ENCODE data around the gene PTPRR. TPM values are rescaled to one million over a fixed set of nuclear protein-coding genes. Genes with fewer than 3 reads are reported as not detected.

Gene PTPRR
- total and polyA plus RNA-seq, 5 donors = 0.31 to 1.4 (median 0.72) TPM

- DNase-seq = no peak
- Histone ChIP-seq H3K27ac (ENCODE audit: low read length) (no peak overlapping the region), H3K9me3 (ENCODE audit: control insufficient read depth, low read length) (no peaks in the 10 kb centered on the region), H3K4me1 (ENCODE audit: control insufficient read depth, insufficient read depth, low read length) (no peaks in the 10 kb centered on the region), H3K4me3 (ENCODE audit: low read length) (no peak overlapping the region), H3K27me3 (ENCODE audit: control insufficient read depth, insufficient read depth) (no peaks in the 10 kb centered on the region)
- intact Hi-C loops (cut with DNase I) = no loop called here
- 44% methylated on average over 3 of the region's 3 CpGs for WGBS
- ATAC-seq = peak in 1 of 2 donors; percentile 63
These were observed 66.4 kb downstream of the PTPRR start for GRCh38 chr12:70854138-70854537.

GRCh38 chr12:70853326-70853725, 67.2 kb downstream of the PTPRR start:
- H3K9me3 ChIP-seq (ENCODE audit: control insufficient read depth, low read length) = no peaks in the 10 kb centered on the region
- H3K4me3 ChIP-seq (ENCODE audit: low read length) = no peak overlapping the region
- H3K27me3 ChIP-seq (ENCODE audit: control insufficient read depth, insufficient read depth) = no peaks in the 10 kb centered on the region
- DNase-seq (peak in 1 of 3 donors; percentile 20), ATAC-seq (peak; percentile 74 to 92)
- WGBS = 67% methylated on average over 3 of the region's 3 CpGs
- H3K27ac ChIP-seq (ENCODE audit: low read length) = no peak overlapping the region
- intact Hi-C loops (cut with DNase I) = no loop called here
- no peaks in the 10 kb centered on the region for H3K4me1 ChIP-seq (ENCODE audit: control insufficient read depth, insufficient read depth, low read length)

- intact Hi-C loops (cut with DNase I) = no loop called here
- no peaks in the 10 kb centered on the region for H3K9me3 ChIP-seq (ENCODE audit: control insufficient read depth, low read length)
- 56% methylated on average over 7 of the region's 7 CpGs for WGBS
These were observed 68.0 kb downstream of the PTPRR start for GRCh38 chr12:70852416-70853150.

GRCh38 chr12:70849265-70849960, 71.1 kb downstream of the PTPRR start:
- 32% methylated on average over 3 of the region's 3 CpGs for WGBS
- no peak overlapping the region for H3K4me3 ChIP-seq (ENCODE audit: low read length)
- intact Hi-C loops (cut with DNase I) = loop anchor here in 1 of 4 donors (5.0 kb wide), 1 partner anchor 117 kb away; no protein-coding TSS in a partner anchor
- no peaks in the 10 kb centered on the region for H3K4me1 ChIP-seq (ENCODE audit: control insufficient read depth, insufficient read depth, low read length)
- no peaks in the 10 kb centered on the region for H3K9me3 ChIP-seq (ENCODE audit: control insufficient read depth, low read length)
- ATAC-seq (peak; percentile 51 to 67), DNase-seq (no peak)
- no peak overlapping the region for H3K27ac ChIP-seq (ENCODE audit: low read length)
- no peaks in the 10 kb centered on the region for H3K27me3 ChIP-seq (ENCODE audit: control insufficient read depth, insufficient read depth)

More at GRCh38 chr12:70852416-70853150, 68.0 kb downstream of the PTPRR start:
- no peak for DNase-seq
- ATAC-seq = no peak
- Histone ChIP-seq H3K27ac (ENCODE audit: low read length) (no peak overlapping the region), H3K4me1 (ENCODE audit: control insufficient read depth, insufficient read depth, low read length) (no peaks in the 10 kb centered on the region), H3K4me3 (ENCODE audit: low read length) (no peak overlapping the region), H3K27me3 (ENCODE audit: control insufficient read depth, insufficient read depth) (no peaks in the 10 kb centered on the region)

- DNase-seq = no peak
- Histone ChIP-seq H3K27ac (ENCODE audit: low read length) (no peak overlapping the region), H3K9me3 (ENCODE audit: control insufficient read depth, low read length) (no peaks in the 10 kb centered on the region), H3K4me1 (ENCODE audit: control insufficient read depth, insufficient read depth, low read length) (no peaks in the 10 kb centered on the region), H3K4me3 (ENCODE audit: low read length) (no peak overlapping the region), H3K27me3 (ENCODE audit: control insufficient read depth, insufficient read depth) (no peaks in the 10 kb centered on the region)
- intact Hi-C loops (cut with DNase I) = loop anchor here in 1 of 4 donors (5.0 kb wide), 1 partner anchor 116 kb away; no protein-coding TSS in a partner anchor
- 87% methylated on average over 4 of the region's 4 CpGs for WGBS
- ATAC-seq = no peak
These were observed 72.7 kb downstream of the PTPRR start for GRCh38 chr12:70847871-70848270.

- intact Hi-C loops (cut with DNase I) = loop anchor here in 1 of 4 donors (5.0 kb wide), 1 partner anchor 113 kb away; no protein-coding TSS in a partner anchor
These were observed 75.3 kb downstream of the PTPRR start for GRCh38 chr12:70845268-70845667.

GRCh38 chr12:70843363-70843762, 77.2 kb downstream of the PTPRR start:
- Histone ChIP-seq H3K4me3 (ENCODE audit: low read length) (no peak overlapping the region), H3K9me3 (ENCODE audit: control insufficient read depth, low read length) (no peaks in the 10 kb centered on the region), H3K4me1 (ENCODE audit: control insufficient read depth, insufficient read depth, low read length) (no peaks in the 10 kb centered on the region), H3K27me3 (ENCODE audit: control insufficient read depth, insufficient read depth) (no peaks in the 10 kb centered on the region), H3K27ac (ENCODE audit: low read length) (no peak overlapping the region)
- intact Hi-C loops (cut with DNase I) = no loop called here
- DNase-seq (no peak), ATAC-seq (no peak)
- 77% methylated on average over 3 of the region's 3 CpGs for WGBS

More at GRCh38 chr12:70845268-70845667, 75.3 kb downstream of the PTPRR start:
- Histone ChIP-seq H3K4me1 (ENCODE audit: control insufficient read depth, insufficient read depth, low read length) (no peaks in the 10 kb centered on the region), H3K27me3 (ENCODE audit: control insufficient read depth, insufficient read depth) (no peaks in the 10 kb centered on the region), H3K4me3 (ENCODE audit: low read length) (no peak overlapping the region), H3K9me3 (ENCODE audit: control insufficient read depth, low read length) (no peaks in the 10 kb centered on the region), H3K27ac (ENCODE audit: low read length) (no peak overlapping the region)
- WGBS = 89% methylated on average over 3 of the region's 3 CpGs
- DNase-seq (no peak), ATAC-seq (no peak)

- intact Hi-C loops (cut with DNase I) = no loop called here
- 88% methylated on average over 1 of the region's 1 CpG for WGBS
- no peak for ATAC-seq
These were observed 77.6 kb downstream of the PTPRR start for GRCh38 chr12:70842942-70843341.

GRCh38 chr12:70842136-70842535, 78.4 kb downstream of the PTPRR start:
- DNase-seq = no peak
- WGBS = 94% methylated on average over 1 of the region's 1 CpG
- H3K9me3 ChIP-seq (ENCODE audit: control insufficient read depth, low read length) = no peaks in the 10 kb centered on the region

More at GRCh38 chr12:70842942-70843341, 77.6 kb downstream of the PTPRR start:
- Histone ChIP-seq H3K4me1 (ENCODE audit: control insufficient read depth, insufficient read depth, low read length) (no peaks in the 10 kb centered on the region), H3K9me3 (ENCODE audit: control insufficient read depth, low read length) (no peaks in the 10 kb centered on the region), H3K4me3 (ENCODE audit: low read length) (no peak overlapping the region), H3K27ac (ENCODE audit: low read length) (no peak overlapping the region), H3K27me3 (ENCODE audit: control insufficient read depth, insufficient read depth) (no peaks in the 10 kb centered on the region)
- no peak for DNase-seq

GRCh38 chr12:70840656-70841350, 79.7 kb downstream of the PTPRR start:
- no peak overlapping the region for H3K4me3 ChIP-seq (ENCODE audit: low read length)
- DNase-seq (no peak), ATAC-seq (no peak)
- H3K4me1 ChIP-seq (ENCODE audit: control insufficient read depth, insufficient read depth, low read length) = no peaks in the 10 kb centered on the region
- intact Hi-C loops (cut with DNase I) = no loop called here
- 54% methylated on average over 4 of the region's 4 CpGs for WGBS
- no peak overlapping the region for H3K27ac ChIP-seq (ENCODE audit: low read length)
- no peaks in the 10 kb centered on the region for H3K9me3 ChIP-seq (ENCODE audit: control insufficient read depth, low read length)
- no peaks in the 10 kb centered on the region for H3K27me3 ChIP-seq (ENCODE audit: control insufficient read depth, insufficient read depth)

More at GRCh38 chr12:70842136-70842535, 78.4 kb downstream of the PTPRR start:
- Histone ChIP-seq H3K4me3 (ENCODE audit: low read length) (no peak overlapping the region), H3K27me3 (ENCODE audit: control insufficient read depth, insufficient read depth) (no peaks in the 10 kb centered on the region), H3K4me1 (ENCODE audit: control insufficient read depth, insufficient read depth, low read length) (no peaks in the 10 kb centered on the region), H3K27ac (ENCODE audit: low read length) (no peak overlapping the region)
- intact Hi-C loops (cut with DNase I) = no loop called here
- no peak for ATAC-seq

- intact Hi-C loops (cut with DNase I) = no loop called here
- 79% methylated on average over 3 of the region's 3 CpGs for WGBS
- no peak for DNase-seq
- H3K4me3 ChIP-seq (ENCODE audit: low read length) = no peak overlapping the region
- no peak overlapping the region for H3K27ac ChIP-seq (ENCODE audit: low read length)
- H3K4me1 ChIP-seq (ENCODE audit: control insufficient read depth, insufficient read depth, low read length) = no peaks in the 10 kb centered on the region
- H3K9me3 ChIP-seq (ENCODE audit: control insufficient read depth, low read length) = no peaks in the 10 kb centered on the region
- ATAC-seq = no peak
- no peaks in the 10 kb centered on the region for H3K27me3 ChIP-seq (ENCODE audit: control insufficient read depth, insufficient read depth)
These were observed 81.0 kb downstream of the PTPRR start for GRCh38 chr12:70839544-70839943.
